GM12873 (cell line): ENCODE results near the gene AFTPH.

Experiments used
- TF ChIP-seq, protein P1 (sequence below): IDR thresholded peaks from 2 replicates; pipeline ENCODE4 v1.5.1; 2012; ENCODE audit warnings: low read depth, mild to moderate bottlenecking, moderate library complexity, low read length, control low read depth; ENCODE audit not compliant: insufficient read depth; ENCODE audit errors: missing control alignments

AFTPH gene

GRCh38 chr2:64548761-64549160, 24.6 kb downstream of the AFTPH start:
- TF ChIP-seq, protein P1, sequence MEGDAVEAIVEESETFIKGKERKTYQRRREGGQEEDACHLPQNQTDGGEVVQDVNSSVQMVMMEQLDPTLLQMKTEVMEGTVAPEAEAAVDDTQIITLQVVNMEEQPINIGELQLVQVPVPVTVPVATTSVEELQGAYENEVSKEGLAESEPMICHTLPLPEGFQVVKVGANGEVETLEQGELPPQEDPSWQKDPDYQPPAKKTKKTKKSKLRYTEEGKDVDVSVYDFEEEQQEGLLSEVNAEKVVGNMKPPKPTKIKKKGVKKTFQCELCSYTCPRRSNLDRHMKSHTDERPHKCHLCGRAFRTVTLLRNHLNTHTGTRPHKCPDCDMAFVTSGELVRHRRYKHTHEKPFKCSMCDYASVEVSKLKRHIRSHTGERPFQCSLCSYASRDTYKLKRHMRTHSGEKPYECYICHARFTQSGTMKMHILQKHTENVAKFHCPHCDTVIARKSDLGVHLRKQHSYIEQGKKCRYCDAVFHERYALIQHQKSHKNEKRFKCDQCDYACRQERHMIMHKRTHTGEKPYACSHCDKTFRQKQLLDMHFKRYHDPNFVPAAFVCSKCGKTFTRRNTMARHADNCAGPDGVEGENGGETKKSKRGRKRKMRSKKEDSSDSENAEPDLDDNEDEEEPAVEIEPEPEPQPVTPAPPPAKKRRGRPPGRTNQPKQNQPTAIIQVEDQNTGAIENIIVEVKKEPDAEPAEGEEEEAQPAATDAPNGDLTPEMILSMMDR: no peak

GRCh38 chr2:64550042-64550441, 25.9 kb downstream of the AFTPH start:
- TF ChIP-seq, protein P1: no peak

DNA sequence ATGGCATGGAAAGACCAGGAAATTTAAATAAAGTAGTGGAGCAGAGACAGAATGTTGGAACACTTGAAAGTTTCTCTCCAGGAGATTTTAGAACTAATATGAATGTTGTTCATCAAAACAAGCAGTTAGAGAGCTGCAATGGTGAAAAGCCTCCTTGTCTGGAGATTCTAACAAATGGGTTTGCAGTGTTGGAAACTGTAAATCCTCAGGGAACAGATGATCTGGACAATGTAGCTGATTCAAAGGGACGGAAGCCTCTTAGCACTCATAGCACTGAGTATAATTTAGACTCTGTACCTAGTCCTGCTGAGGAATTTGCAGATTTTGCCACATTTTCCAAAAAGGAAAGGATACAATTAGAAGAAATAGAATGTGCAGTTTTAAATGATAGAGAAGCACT, 27.7 kb downstream of the AFTPH start:
- TF ChIP-seq, protein P1: no peak

DNA sequence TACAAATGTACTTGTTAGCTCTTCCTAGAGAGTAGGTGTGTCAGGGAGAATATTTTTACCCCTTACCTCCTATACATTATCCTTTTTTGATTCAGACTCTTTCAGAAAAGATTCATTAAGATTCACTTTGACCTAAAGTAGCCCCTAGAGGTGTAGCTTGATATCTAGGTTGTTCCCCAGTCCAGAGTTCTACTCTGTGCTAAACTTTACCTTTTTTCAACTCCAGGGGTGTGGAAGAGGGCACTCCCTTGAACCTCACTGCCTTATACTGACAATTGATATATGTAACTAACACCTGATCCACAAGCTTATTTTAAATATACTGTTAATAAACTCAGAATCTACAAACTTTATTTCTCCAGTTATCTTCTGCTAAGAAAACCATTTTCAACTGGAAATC, 30.0 kb downstream of the AFTPH start:
- TF ChIP-seq, protein P1: no peak

- TF ChIP-seq, protein P1: no peak
These were observed 34.4 kb downstream of the AFTPH start for GRCh38 chr2:64558445-64559081.

DNA sequence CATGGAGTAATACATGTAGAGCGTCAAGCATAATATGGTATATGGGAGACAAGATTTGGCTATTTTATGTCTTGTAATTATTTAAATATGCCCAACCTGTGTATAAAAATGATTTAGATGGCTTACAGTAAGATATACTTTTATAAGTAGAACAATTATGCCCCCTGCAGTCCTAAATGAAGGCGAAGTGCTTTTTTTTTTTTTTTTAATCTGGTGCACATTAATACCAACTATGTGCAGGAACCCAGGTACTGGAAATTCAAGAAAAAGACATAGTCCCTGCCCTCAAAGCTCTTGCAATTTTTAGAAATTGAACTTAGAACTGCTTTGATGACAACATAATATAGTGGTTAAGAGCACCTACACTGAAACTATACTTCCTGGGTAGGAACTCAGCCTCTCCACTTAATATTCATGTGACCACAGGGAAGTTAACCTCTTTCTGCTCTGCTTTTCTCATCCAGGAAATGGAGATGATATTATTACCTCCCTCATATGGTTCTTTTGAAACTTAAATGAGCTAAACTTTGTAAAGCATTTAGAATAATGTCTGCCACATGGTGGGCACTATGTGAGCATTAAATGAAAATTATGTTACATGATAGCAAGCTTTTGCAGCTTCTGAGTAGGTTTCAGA, 38.1 kb downstream of the AFTPH start:
- TF ChIP-seq, protein P1: peak; percentile 30

GRCh38 chr2:64563436-64563938, 39.4 kb downstream of the AFTPH start:
- TF ChIP-seq, protein P1: no peak
